GM12878 (cell line): ENCODE results near the gene PRRT1. TPM values are rescaled to one million over a fixed set of nuclear protein-coding genes. Genes with fewer than 3 reads are reported as not detected.

Experiments
- ATAC-seq: fragments of 200-7000 bp; cut with Tn5 transposase; 3 replicates; pipeline ENCODE4 v1.9.1; 2020; ENCODE audit warnings: mild to moderate bottlenecking, moderate library complexity
- BruUV-seq: library from RNA; stranded (reverse); fragments of 400-500 nt; replicated peaks from 2 replicates; lab custom pipeline; 2021; lab: Mats Ljungman, UMichigan
- CTCF ChIA-PET: fragments of 300-600 bp; sonication (Branson Sonifier 250); formaldehyde crosslinking; extraction: SDS; loops from one replicate; lab custom pipeline; 2021; ENCODE audit warnings: inconsistent platforms; lab: Yijun Ruan, JAX
- POLR2A ChIA-PET: fragments of 350-600 bp; formaldehyde crosslinking; extraction: SDS; loops from one replicate; lab custom pipeline; 2021; ENCODE audit warnings: inconsistent platforms; lab: Charles Lee
- RAD21 ChIA-PET: fragments of 300-600 bp; sonication (Branson Sonifier 250); formaldehyde crosslinking; loops from one replicate; lab custom pipeline; 2023; ENCODE audit warnings: antibody characterized with exemption; ENCODE audit not compliant: unreplicated experiment; lab: Charles Lee
- SMC1A ChIA-PET: fragments of 300-600 bp; sonication (Branson Sonifier 250); formaldehyde crosslinking; loops from one replicate; lab custom pipeline; 2023; ENCODE audit not compliant: unreplicated experiment, uncharacterized antibody; lab: Charles Lee
- DNase-seq: peaks from one replicate; pipeline ENCODE4 v3.0.0-alpha.2; 2011; ENCODE audit warnings: low read depth, low spot score
- FAIRE-seq: peaks from 3 replicates; lab custom pipeline; 2011; peaks lifted over from hg19 to GRCh38; lab: Jason Lieb, UNC
- H2AFZ ChIP-seq: 2 replicates; pipeline ENCODE4 v1.6.0; 2011; ENCODE audit warnings: low read depth, low read length, control low read depth; ENCODE audit not compliant: control insufficient read depth
- H3K27ac ChIP-seq: 2 replicates; pipeline ENCODE4 v1.5.1; 2011; ENCODE audit warnings: control low read depth; ENCODE audit not compliant: control insufficient read depth, insufficient read depth
- H3K27me3 ChIP-seq, 2 experiments: replicated peaks in 1 of 2; 2 replicates each; pipeline versions ENCODE4 v1.6.0 to v1.6.1; 2011; ENCODE audit warnings: low read length in 1 of 2; ENCODE audit not compliant: control insufficient read depth in 2 of 2, insufficient read depth in 2 of 2
- H3K36me3 ChIP-seq, 2 experiments: 2 replicates each; pipeline ENCODE4 v1.5.1; 2011; ENCODE audit warnings: low read length in 1 of 2; ENCODE audit not compliant: control insufficient read depth in 2 of 2, insufficient read depth in 2 of 2
- H3K4me1 ChIP-seq: 2 replicates; pipeline ENCODE4 v1.6.1; 2011; ENCODE audit warnings: mild to moderate bottlenecking, low read length, moderate library complexity, mixed read lengths; ENCODE audit not compliant: control insufficient read depth, insufficient read depth
- H3K4me2 ChIP-seq: 2 replicates; pipeline ENCODE4 v1.6.0; 2011; ENCODE audit warnings: control low read depth; ENCODE audit not compliant: control insufficient read depth, insufficient read depth
- H3K4me3 ChIP-seq: fragments of 200-600 bp; sonication (generic); 2 replicates; pipeline ENCODE4 v1.5.1; 2016
- H3K79me2 ChIP-seq: 2 replicates; pipeline ENCODE4 v1.6.0; 2011; ENCODE audit warnings: low read length; ENCODE audit not compliant: control insufficient read depth, insufficient read depth
- H3K9ac ChIP-seq: 2 replicates; pipeline ENCODE4 v1.8.0; 2011; ENCODE audit warnings: low read length, control low read depth, mixed read lengths; ENCODE audit not compliant: control insufficient read depth, insufficient read depth
- H3K9me3 ChIP-seq: replicated peaks from 3 replicates; pipeline ENCODE4 v1.5.1; 2011; ENCODE audit warnings: mild to moderate bottlenecking, low read length; ENCODE audit not compliant: control insufficient read depth, insufficient read depth
- H4K20me1 ChIP-seq: 2 replicates; pipeline ENCODE4 v1.6.0; 2011; ENCODE audit not compliant: control insufficient read depth, insufficient read depth
- CBX5 ChIP-seq: sonication (generic); IDR thresholded peaks from 2 replicates; pipeline ENCODE4 v1.6.1; 2016; ENCODE audit warnings: low read depth, moderate library complexity, mild to moderate bottlenecking, inconsistent platforms
- CTCF ChIP-seq, 3 experiments: IDR thresholded peaks in 2 of 3; conservative IDR thresholded peaks in 1 of 3; 2 replicates each; pipeline ENCODE4 v1.5.1; 2011; ENCODE audit warnings: low read depth in 3 of 3, low read length in 3 of 3, mild to moderate bottlenecking in 3 of 3, control low read depth in 2 of 3, moderate library complexity in 2 of 3, inconsistent platforms in 1 of 3, mixed read lengths in 1 of 3; ENCODE audit not compliant: control insufficient read depth in 2 of 3, insufficient read depth in 1 of 3; ENCODE audit errors: extremely low read depth in 1 of 3
- POLR2AphosphoS5 ChIP-seq: IDR thresholded peaks from 2 replicates; pipeline ENCODE4 v1.6.1; 2011; ENCODE audit warnings: mild to moderate bottlenecking, low read length, inconsistent platforms
- SIN3A ChIP-seq: IDR thresholded peaks from 2 replicates; pipeline ENCODE4 v1.6.1; 2012; ENCODE audit warnings: low read depth, low read length, improper control_type of control experiment
- USF2 ChIP-seq: IDR thresholded peaks from 2 replicates; pipeline ENCODE4 v1.6.1; 2011; ENCODE audit warnings: low read depth, low read length, improper control_type of control experiment, borderline replicate concordance
- WRNIP1 ChIP-seq: IDR thresholded peaks from 2 replicates; pipeline ENCODE4 v1.6.1; 2011; ENCODE audit warnings: low read depth, low read length, improper control_type of control experiment, borderline replicate concordance
- WGBS: methylation state at CpG from one replicate; pipeline ENCODE4 v1.1.6; 2016; ENCODE audit warnings: low lambda C conversion rate; ENCODE audit not compliant: insufficient replicate concordance, insufficient coverage; ENCODE audit errors: missing lambda C conversion rate; 5-methylcytosine and 5-hydroxymethylcytosine counted together
- in situ Hi-C: fragments of 300-500 bp; cut with MboI; formaldehyde crosslinking; loops from 9 replicates; pipeline ENCODE4 v1.14.3; 2018; ENCODE audit warnings: mixed read lengths
- intact Hi-C: fragments of 100-400 bp; cut with micrococcal nuclease; formaldehyde crosslinking; loops from one replicate; pipeline ENCODE4 v1.14.2; 2022; ENCODE audit not compliant: unreplicated experiment
- polyA plus RNA-seq, 11 experiments: library from polyadenylated mRNA; depleted of rRNA in 4 of 11; unstranded in 6 of 11; stranded (reverse) in 5 of 11; fragments of >200 nt; fragmentation: Nextera tagmentation in 4 of 11; fragmentation: Illumina TruSeq in 1 of 11; extraction: Ambion mirVana in 4 of 11; extraction: Trizol in 1 of 11; gene quantifications; 1 replicate in 1 of 11; 2 replicates in 10 of 11; pipeline versions ENCODE4 v1.2.1 to v1.2.3, GENCODE V29; 2011 to 2016; ENCODE audit warnings: inconsistent platforms in 2 of 11, missing spikeins in 2 of 11, low read depth in 1 of 11
- total RNA-seq, 4 experiments: library from RNA; depleted of rRNA in 3 of 4; stranded (reverse); fragments of >200 nt in 3 of 4; fragmentation: Illumina TruSeq in 1 of 4; extraction: Trizol in 1 of 4; gene quantifications; 2 replicates each; pipeline versions ENCODE4 v1.2.1 to v1.2.3, GENCODE V29; 2013 to 2021

The PRRT1 gene
- total and polyA plus RNA-seq, 10 of the 15 experiments (the other 5 are each of a cell fraction or from before 2014, with no cell fraction given): 0.04 to 0.15 (median 0.10) TPM; not detected in 6

GRCh38 chr6:32149092-32149755 lies 2.5 kb downstream of the PRRT1 start:
- no peak for TF ChIP-seq WRNIP1
- TF ChIP-seq USF2: no peak
- no peak for TF ChIP-seq SIN3A
- TF ChIP-seq POLR2AphosphoS5: no peak
- TF ChIP-seq CTCF (IDR thresholded peaks at IDR 0.05 in 2 of 3, conservative IDR thresholded peaks at IDR 0.05 in 1 of 3; ENCODE audit: control insufficient read depth in 2 of 3, extremely low read depth in 1 of 3, insufficient read depth in 1 of 3, low read depth in 3 of 3, low read length in 3 of 3): 0 out of 6 replicates have a peak, but pooled peaks of 1 of the 3 experiments have one; percentile 1
- TF ChIP-seq CBX5: no peak
- ChIA-PET SMC1A (no interaction called here), RAD21 (no interaction called here), POLR2A (no interaction called here), CTCF (no interaction called here)
- ATAC-seq: no peak
- in situ Hi-C loops (no loop called here), intact Hi-C loops (no loop called here)
- no peak overlapping the region for H3K9ac ChIP-seq
- peaks cover 9 to 12% of the 10 kb centered on the region in 2 experiments for H3K27me3 ChIP-seq
- H3K4me1 ChIP-seq: no peaks in the 10 kb centered on the region; the same call in 1 of the 2 replicates
- H3K79me2 ChIP-seq: no peaks in the 10 kb centered on the region
- H3K27ac ChIP-seq: no peak overlapping the region
- H3K36me3 ChIP-seq: no peaks in the 10 kb centered on the region
- DNase-seq: no peak
- H3K9me3 ChIP-seq: no peaks in the 10 kb centered on the region; the same call in 2 of the 3 replicates
- H2AFZ ChIP-seq: no peak overlapping the region
- H3K4me3 ChIP-seq: no peak overlapping the region
- peak overlapping the region; percentile 13; the same call in 1 of the 2 replicates for H3K4me2 ChIP-seq
- no peaks in the 10 kb centered on the region for H4K20me1 ChIP-seq
- FAIRE-seq: no peak
- WGBS: 47% methylated on average over 47 of the region's 47 CpGs
- no TSS peak for BruUV-seq
